K562 (cell line): ENCODE measurements around the gene CACNA1E. TPM values are rescaled to one million over a fixed set of nuclear protein-coding genes. Genes with fewer than 3 reads are reported as not detected.

ENCODE experiments used
- ATAC-seq: fragments of 200-7000 bp; cut with Tn5 transposase; 3 replicates; pipeline ENCODE4 v1.9.1; 2020; ENCODE audit warnings: moderate library complexity
- BruUV-seq: library from RNA; stranded (reverse); fragments of 400-500 nt; replicated peaks from 2 replicates; lab custom pipeline; 2021; lab: Mats Ljungman, UMichigan
- CTCF ChIA-PET: fragments of 300-600 bp; formaldehyde crosslinking; extraction: SDS; loops from one replicate; lab custom pipeline; 2021; ENCODE audit warnings: low intra/inter-chr PET ratio; lab: Yijun Ruan, JAX
- POLR2A ChIA-PET: fragments of 300-600, 350-650 bp; sonication (Branson Sonifier 250); formaldehyde crosslinking; extraction: SDS; loops from one replicate; lab custom pipeline; 2021; ENCODE audit warnings: antibody characterized with exemption, inconsistent platforms; lab: Yijun Ruan, JAX
- DNase-seq, 4 experiments: peaks; one replicate each; pipeline versions ENCODE4 v3.0.0 to v3.0.0-alpha.2; 2011 to 2018; ENCODE audit warnings: low spot score in 3 of 4, mixed read lengths in 3 of 4; ENCODE audit errors: extremely low read depth in 1 of 4
- FAIRE-seq: peaks from 2 replicates; lab custom pipeline; 2011; peaks lifted over from hg19 to GRCh38; lab: Jason Lieb, UNC
- H2AFZ ChIP-seq: 2 replicates; pipeline ENCODE4 v1.6.0; 2011; ENCODE audit warnings: low read depth, low read length, control low read depth, inconsistent platforms
- H3K27ac ChIP-seq: fragments of 200-600 bp; 3 replicates; pipeline ENCODE4 v1.8.0; 2011; ENCODE audit warnings: low read depth, mild to moderate bottlenecking, control low read depth, inconsistent platforms, low read length, moderate library complexity, mixed read lengths; ENCODE audit errors: extremely low read depth
- H3K27me3 ChIP-seq, 2 experiments: fragments of 300-600 bp in 1 of 2; 2 replicates in 1 of 2; 3 replicates in 1 of 2; pipeline versions ENCODE4 v1.6.0 to v1.8.0; 2011; ENCODE audit warnings: inconsistent platforms in 2 of 2, low read length in 2 of 2, mild to moderate bottlenecking in 1 of 2, mixed read lengths in 1 of 2, moderate library complexity in 1 of 2; ENCODE audit not compliant: control insufficient read depth in 2 of 2, insufficient read depth in 2 of 2
- H3K36me3 ChIP-seq: fragments of 300-600 bp; 3 replicates; pipeline ENCODE4 v1.8.0; 2011; ENCODE audit warnings: mild to moderate bottlenecking, low read length, inconsistent platforms; ENCODE audit not compliant: control insufficient read depth, insufficient read depth
- H3K4me1 ChIP-seq, 2 experiments: fragments of 200-600 bp in 1 of 2; replicated peaks in 1 of 2; 2 replicates in 1 of 2; 3 replicates in 1 of 2; pipeline versions ENCODE4 v1.5.1 to v1.8.0; 2011; ENCODE audit warnings: inconsistent platforms in 2 of 2, low read length in 2 of 2, mild to moderate bottlenecking in 1 of 2, mixed read lengths in 1 of 2, moderate library complexity in 1 of 2; ENCODE audit not compliant: control insufficient read depth in 2 of 2, insufficient read depth in 2 of 2
- H3K4me2 ChIP-seq: 2 replicates; pipeline ENCODE4 v1.6.1; 2011; ENCODE audit warnings: low read length, control low read depth, inconsistent platforms, mixed read lengths; ENCODE audit not compliant: insufficient read depth
- H3K4me3 ChIP-seq: fragments of 200-600 bp; sonication (generic), shearing (Covaris generic); 2 replicates; pipeline ENCODE4 v1.5.1; 2016; ENCODE audit warnings: control low read depth, inconsistent platforms
- H3K79me2 ChIP-seq: fragments of 200-600 bp; 3 replicates; pipeline ENCODE4 v1.8.0; 2011; ENCODE audit warnings: low read length, inconsistent platforms; ENCODE audit not compliant: control insufficient read depth, insufficient read depth
- H3K9ac ChIP-seq, 2 experiments: 2 replicates each; pipeline versions ENCODE4 v1.6.0 to v1.6.1; 2011; ENCODE audit warnings: low read depth in 2 of 2, low read length in 2 of 2, control low read depth in 1 of 2, inconsistent platforms in 1 of 2, mild to moderate bottlenecking in 1 of 2, mixed read lengths in 1 of 2; ENCODE audit not compliant: insufficient read depth in 1 of 2
- H3K9me1 ChIP-seq: one replicate; pipeline ENCODE4 v1.6.0; 2011; ENCODE audit warnings: inconsistent platforms, mild to moderate bottlenecking, low read length, moderate library complexity; ENCODE audit not compliant: control insufficient read depth, insufficient read depth
- H3K9me3 ChIP-seq: replicated peaks from 2 replicates; pipeline ENCODE4 v1.5.1; 2011; ENCODE audit warnings: low read depth, low read length, inconsistent platforms; ENCODE audit not compliant: control insufficient read depth, insufficient read depth
- H4K20me1 ChIP-seq: replicated peaks from 2 replicates; pipeline ENCODE4 v1.6.1; 2011; ENCODE audit warnings: low read length, inconsistent platforms, mixed read lengths; ENCODE audit not compliant: control insufficient read depth, insufficient read depth
- ASH1L ChIP-seq: fragments of 450-650 bp; IDR thresholded peaks from 2 replicates; pipeline ENCODE4 v1.6.1; 2018; ENCODE audit warnings: borderline replicate concordance, mild to moderate bottlenecking, low read depth; ENCODE audit not compliant: partially characterized antibody
- CBFB ChIP-seq: sonication (generic); formaldehyde crosslinking; IDR thresholded peaks from 2 replicates; pipeline ENCODE4 v1.4.0; 2020; ENCODE audit warnings: mild to moderate bottlenecking, missing genetic modification reagents
- CEBPB ChIP-seq: fragments of 450-650 bp; IDR thresholded peaks from 2 replicates; pipeline ENCODE4 v1.6.1; 2016; ENCODE audit warnings: missing genetic modification characterization, missing compliant biosample characterization
- HDAC6 ChIP-seq: IDR thresholded peaks from 2 replicates; pipeline ENCODE4 v1.6.1; 2012; ENCODE audit warnings: low read depth, mild to moderate bottlenecking, control low read depth, inconsistent platforms, low read length, moderate library complexity
- NFYB ChIP-seq: IDR thresholded peaks from 2 replicates; pipeline ENCODE4 v1.6.1; 2011; ENCODE audit warnings: mild to moderate bottlenecking, moderate library complexity; ENCODE audit not compliant: insufficient read length; ENCODE audit errors: extremely low read depth
- PML ChIP-seq: IDR thresholded peaks from 2 replicates; pipeline ENCODE4 v1.6.1; 2012; ENCODE audit warnings: low read length, inconsistent platforms
- RUNX1 ChIP-seq: sonication (generic); IDR thresholded peaks from 2 replicates; pipeline ENCODE4 v1.6.1; 2016; ENCODE audit warnings: antibody characterized with exemption, low read depth
- ZNF184 ChIP-seq: sonication (generic); formaldehyde crosslinking; IDR thresholded peaks from 2 replicates; pipeline ENCODE4 v1.5.0; 2020; ENCODE audit warnings: missing genetic modification reagents
- ZNF408 ChIP-seq: fragments of 250-450 bp; sonication (Bioruptor Pico); IDR thresholded peaks from 2 replicates; pipeline ENCODE4 v1.4.0; 2020; ENCODE audit warnings: low read depth, mild to moderate bottlenecking, moderate library complexity
- ZNF512 ChIP-seq: IDR thresholded peaks from 2 replicates; pipeline ENCODE4 v1.6.1; 2016; ENCODE audit warnings: missing genetic modification characterization, missing compliant biosample characterization
- WGBS: fragments of 100-300 bp; shearing (Covaris generic); methylation state at CpG from one replicate; pipeline ENCODE4 v1.1.6; 2016; ENCODE audit warnings: low coverage, mixed read lengths; ENCODE audit not compliant: insufficient coverage; ENCODE audit errors: missing lambda C conversion rate; 5-methylcytosine and 5-hydroxymethylcytosine counted together
- in situ Hi-C: fragments of 300-500 bp; cut with MboI; formaldehyde crosslinking; loops from 4 replicates; pipeline ENCODE4 v1.15.0; 2018; ENCODE audit warnings: inconsistent platforms, mixed read lengths
- intact Hi-C: fragments of 100-400 bp; cut with micrococcal nuclease; formaldehyde crosslinking; loops from 2 replicates; pipeline ENCODE4 v1.14.2; 2022
- polyA plus RNA-seq, 8 experiments: library from polyadenylated mRNA; depleted of rRNA in 4 of 8; stranded (reverse) in 5 of 8; unstranded in 3 of 8; fragments of >200 nt; fragmentation: Nextera tagmentation in 2 of 8; fragmentation: Illumina TruSeq in 1 of 8; extraction: Ambion mirVana in 2 of 8; extraction: Trizol in 1 of 8; gene quantifications; 2 replicates each; pipeline versions ENCODE4 v1.2.1 to v1.2.3, GENCODE V29; 2011 to 2014; ENCODE audit warnings: inconsistent platforms in 1 of 8, missing spikeins in 1 of 8
- total RNA-seq, 7 experiments: library from RNA; depleted of rRNA in 6 of 7; stranded (reverse); fragments of >200 nt in 6 of 7; fragmentation: Illumina TruSeq in 2 of 7; extraction: Trizol in 2 of 7; gene quantifications; 2 replicates each; pipeline versions ENCODE4 v1.2.1 to v1.2.3, GENCODE V29; 2011 to 2021; ENCODE audit warnings: low replicate concordance in 1 of 7
- TF ChIP-seq, protein P1 (sequence below): IDR thresholded peaks from 2 replicates; pipeline ENCODE4 v1.6.1; 2014; ENCODE audit warnings: antibody characterized with exemption
- TF ChIP-seq, protein P2 (sequence below): fragments of 250-450 bp; sonication (Bioruptor Pico); IDR thresholded peaks from 2 replicates; pipeline ENCODE4 v1.4.0; 2020; ENCODE audit warnings: borderline replicate concordance
- TF ChIP-seq, protein P3 (sequence below): fragments of 250-450 bp; sonication (Bioruptor Pico); IDR thresholded peaks from 2 replicates; pipeline ENCODE4 v1.4.0; 2020; ENCODE audit warnings: mild to moderate bottlenecking, moderate library complexity

CACNA1E gene
- total and polyA plus RNA-seq, 9 of the 15 experiments (the other 6 are each of a cell fraction or from before 2014, with no cell fraction given), result under 0.01 to 0.04 TPM; not detected in 7

- TF ChIP-seq, protein P1, sequence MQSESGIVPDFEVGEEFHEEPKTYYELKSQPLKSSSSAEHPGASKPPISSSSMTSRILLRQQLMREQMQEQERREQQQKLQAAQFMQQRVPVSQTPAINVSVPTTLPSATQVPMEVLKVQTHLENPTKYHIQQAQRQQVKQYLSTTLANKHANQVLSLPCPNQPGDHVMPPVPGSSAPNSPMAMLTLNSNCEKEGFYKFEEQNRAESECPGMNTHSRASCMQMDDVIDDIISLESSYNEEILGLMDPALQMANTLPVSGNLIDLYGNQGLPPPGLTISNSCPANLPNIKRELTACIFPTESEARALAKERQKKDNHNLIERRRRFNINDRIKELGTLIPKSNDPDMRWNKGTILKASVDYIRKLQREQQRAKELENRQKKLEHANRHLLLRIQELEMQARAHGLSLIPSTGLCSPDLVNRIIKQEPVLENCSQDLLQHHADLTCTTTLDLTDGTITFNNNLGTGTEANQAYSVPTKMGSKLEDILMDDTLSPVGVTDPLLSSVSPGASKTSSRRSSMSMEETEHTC, result no peak
Measured at GRCh38 chr1:181568736-181569135, 85.4 kb downstream of the CACNA1E start (continued).

DNA sequence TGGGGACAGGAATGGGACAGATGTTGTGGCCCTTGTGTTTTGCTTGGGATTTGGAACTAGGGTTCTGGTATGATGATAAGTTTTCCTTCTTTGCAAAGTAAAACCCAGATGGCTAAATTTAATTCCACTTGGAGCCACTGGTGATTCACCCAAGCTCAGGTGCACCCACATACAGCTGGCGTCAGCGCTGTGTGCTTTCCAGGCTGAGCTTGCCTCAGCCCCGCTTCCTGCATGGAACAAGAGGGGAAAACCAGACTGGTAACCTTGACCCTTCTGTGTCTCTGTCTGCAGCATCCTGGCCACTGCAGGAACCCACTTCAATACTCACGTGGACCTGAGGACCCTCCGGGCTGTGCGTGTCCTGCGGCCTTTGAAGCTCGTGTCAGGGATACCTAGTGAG is 94.2 kb downstream of the CACNA1E start:
- no peaks in the 10 kb centered on the region for H3K9me3 ChIP-seq
- TF ChIP-seq NFYB, result no peak
- TF ChIP-seq HDAC6, result no peak
- no peak for TF ChIP-seq ZNF512
- no peak for TF ChIP-seq CEBPB (tag)
- TF ChIP-seq, protein P2, sequence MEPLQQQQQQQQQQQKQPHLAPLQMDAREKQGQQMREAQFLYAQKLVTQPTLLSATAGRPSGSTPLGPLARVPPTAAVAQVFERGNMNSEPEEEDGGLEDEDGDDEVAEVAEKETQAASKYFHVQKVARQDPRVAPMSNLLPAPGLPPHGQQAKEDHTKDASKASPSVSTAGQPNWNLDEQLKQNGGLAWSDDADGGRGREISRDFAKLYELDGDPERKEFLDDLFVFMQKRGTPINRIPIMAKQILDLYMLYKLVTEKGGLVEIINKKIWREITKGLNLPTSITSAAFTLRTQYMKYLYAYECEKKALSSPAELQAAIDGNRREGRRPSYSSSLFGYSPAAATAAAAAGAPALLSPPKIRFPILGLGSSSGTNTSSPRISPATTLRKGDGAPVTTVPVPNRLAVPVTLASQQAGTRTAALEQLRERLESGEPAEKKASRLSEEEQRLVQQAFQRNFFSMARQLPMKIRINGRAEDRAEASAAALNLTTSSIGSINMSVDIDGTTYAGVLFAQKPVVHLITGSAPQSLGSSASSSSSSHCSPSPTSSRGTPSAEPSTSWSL (CRISPR knock-in tag), result no peak
- TF ChIP-seq, protein P3, sequence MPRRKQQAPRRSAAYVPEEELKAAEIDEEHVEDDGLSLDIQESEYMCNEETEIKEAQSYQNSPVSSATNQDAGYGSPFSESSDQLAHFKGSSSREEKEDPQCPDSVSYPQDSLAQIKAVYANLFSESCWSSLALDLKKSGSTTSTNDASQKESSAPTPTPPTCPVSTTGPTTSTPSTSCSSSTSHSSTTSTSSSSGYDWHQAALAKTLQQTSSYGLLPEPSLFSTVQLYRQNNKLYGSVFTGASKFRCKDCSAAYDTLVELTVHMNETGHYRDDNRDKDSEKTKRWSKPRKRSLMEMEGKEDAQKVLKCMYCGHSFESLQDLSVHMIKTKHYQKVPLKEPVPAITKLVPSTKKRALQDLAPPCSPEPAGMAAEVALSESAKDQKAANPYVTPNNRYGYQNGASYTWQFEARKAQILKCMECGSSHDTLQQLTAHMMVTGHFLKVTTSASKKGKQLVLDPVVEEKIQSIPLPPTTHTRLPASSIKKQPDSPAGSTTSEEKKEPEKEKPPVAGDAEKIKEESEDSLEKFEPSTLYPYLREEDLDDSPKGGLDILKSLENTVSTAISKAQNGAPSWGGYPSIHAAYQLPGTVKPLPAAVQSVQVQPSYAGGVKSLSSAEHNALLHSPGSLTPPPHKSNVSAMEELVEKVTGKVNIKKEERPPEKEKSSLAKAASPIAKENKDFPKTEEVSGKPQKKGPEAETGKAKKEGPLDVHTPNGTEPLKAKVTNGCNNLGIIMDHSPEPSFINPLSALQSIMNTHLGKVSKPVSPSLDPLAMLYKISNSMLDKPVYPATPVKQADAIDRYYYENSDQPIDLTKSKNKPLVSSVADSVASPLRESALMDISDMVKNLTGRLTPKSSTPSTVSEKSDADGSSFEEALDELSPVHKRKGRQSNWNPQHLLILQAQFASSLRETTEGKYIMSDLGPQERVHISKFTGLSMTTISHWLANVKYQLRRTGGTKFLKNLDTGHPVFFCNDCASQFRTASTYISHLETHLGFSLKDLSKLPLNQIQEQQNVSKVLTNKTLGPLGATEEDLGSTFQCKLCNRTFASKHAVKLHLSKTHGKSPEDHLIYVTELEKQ (CRISPR knock-in tag), result no peak
- no peak for TF ChIP-seq ASH1L
- no peak for TF ChIP-seq ZNF184 (CRISPR knock-in tag)
- no peak for TF ChIP-seq PML
- no peak for TF ChIP-seq CBFB (CRISPR knock-in tag)
- no peak for TF ChIP-seq ZNF408
- no peak for TF ChIP-seq RUNX1

More for the DNA sequence above, 94.2 kb downstream of the CACNA1E start:
- DNase-seq, result no peak
- Histone ChIP-seq H2AFZ (no peak overlapping the region), H3K27me3 (no peaks in the 10 kb centered on the region; a peak in 1 of 5 replicates), H3K79me2 (no peaks in the 10 kb centered on the region), H3K27ac (no peak overlapping the region), H4K20me1 (no peaks in the 10 kb centered on the region), H3K9me1 (no peaks in the 10 kb centered on the region), H3K4me2 (no peak overlapping the region), H3K4me3 (no peak overlapping the region), H3K4me1 (no peaks in the 10 kb centered on the region), H3K36me3 (no peaks in the 10 kb centered on the region), H3K9ac (no peak overlapping the region)
- in situ Hi-C loops (no loop called here), intact Hi-C loops (no loop called here)
- ATAC-seq, result no peak
- WGBS, result 0% methylated on average over 8 of the region's 8 CpGs
- FAIRE-seq, result no peak
- POLR2A ChIA-PET, result no interaction called here
- CTCF ChIA-PET, result no interaction called here
- BruUV-seq, result no TSS peak
